Lung microvascular endothelial cell (primary cell): Measurements from ENCODE around the gene GGTA1. TPM values are rescaled to one million over a fixed set of nuclear protein-coding genes. Genes with fewer than 3 reads are reported as not detected.
"Not testable (repeated sequence)": the region's sequence is repeated elsewhere in the genome, so short reads cannot be mapped to it uniquely, and the experiment has no call there.

Source experiments
- DNase-seq, 2 donors: peaks; one replicate each; pipeline versions ENCODE4 v3.0.0 to v3.0.0-alpha.2; 2010; ENCODE audit warnings: low read depth in 2 of 2
- total RNA-seq: library from RNA; depleted of rRNA; stranded (reverse); fragments of >200 nt; gene quantifications from 2 replicates; pipeline ENCODE4 v1.2.1, GENCODE V29; 2014

GGTA1 gene
- total RNA-seq, 1 donor from 2014 or later: 9.5 TPM

- DNase-seq: no peak
Observed at GRCh38 chr9:121459513-121459912, 40.1 kb downstream of the GGTA1 start.

- DNase-seq: not testable (repeated sequence)
Observed at GRCh38 chr9:121458449-121458848, 41.2 kb downstream of the GGTA1 start.

GRCh38 chr9:121455527-121456239, 44.0 kb downstream of the GGTA1 start:
- no peak for DNase-seq

GRCh38 chr9:121454972-121455371, 44.7 kb downstream of the GGTA1 start:
- DNase-seq: no peak

- peak; percentile 6 to 52 for DNase-seq
Observed at GRCh38 chr9:121453232-121453892, 46.3 kb downstream of the GGTA1 start.

GRCh38 chr9:121452085-121452484, 47.6 kb downstream of the GGTA1 start:
- peak in 1 of 2 donors; percentile 19 for DNase-seq

- DNase-seq: peak in 1 of 2 donors; percentile 9
Observed at GRCh38 chr9:121451586-121451985, 48.1 kb downstream of the GGTA1 start.

GRCh38 chr9:121450241-121450640, 49.4 kb downstream of the GGTA1 start:
- no peak for DNase-seq

- no peak for DNase-seq
Observed at GRCh38 chr9:121449786-121450185, 49.9 kb downstream of the GGTA1 start.

GRCh38 chr9:121447321-121447834, 52.3 kb downstream of the GGTA1 start:
- DNase-seq: peak in 1 of 2 donors; percentile 8

- peak in 1 of 2 donors; percentile 45 for DNase-seq
Observed at GRCh38 chr9:121445986-121446385, 53.7 kb downstream of the GGTA1 start.

GRCh38 chr9:121443981-121444380, 55.7 kb downstream of the GGTA1 start:
- no peak for DNase-seq

- no peak for DNase-seq
Observed at GRCh38 chr9:121441165-121441564, 58.5 kb downstream of the GGTA1 start.

- DNase-seq: peak; percentile 44 to 55
Observed at GRCh38 chr9:121439711-121440664, 59.7 kb downstream of the GGTA1 start.

- DNase-seq: no peak
Observed at GRCh38 chr9:121439016-121439415, 60.6 kb downstream of the GGTA1 start.

GRCh38 chr9:121437891-121438290, 61.8 kb downstream of the GGTA1 start:
- no peak for DNase-seq

GRCh38 chr9:121437046-121437445, 62.6 kb downstream of the GGTA1 start:
- DNase-seq: not testable (repeated sequence)

- no peak for DNase-seq
Observed at GRCh38 chr9:121434969-121435368, 64.7 kb downstream of the GGTA1 start.

GRCh38 chr9:121427899-121428298, 71.7 kb downstream of the GGTA1 start:
- no peak for DNase-seq

GRCh38 chr9:121424024-121424432, 75.6 kb downstream of the GGTA1 start:
- DNase-seq: peak in 1 of 2 donors; percentile 14

- DNase-seq: no peak
Observed at GRCh38 chr9:121411993-121412392, 87.7 kb downstream of the GGTA1 start.

GRCh38 chr9:121405899-121406298, 93.7 kb downstream of the GGTA1 start:
- no peak for DNase-seq
